Measurements from ENCODE around the gene AK4. TPM values are rescaled to one million over a fixed set of nuclear protein-coding genes. Genes with fewer than 3 reads are reported as not detected.
A peak's percentile ranks its signal among the peaks of the same experiment; 100 is the strongest.

Gene AK4
- polyA plus RNA-seq, 1 donor (not counting 4 experiments of a cell fraction or from before 2014, with no cell fraction given), result 90.0 TPM

- Histone ChIP-seq H3K9me3 (ENCODE audit: control insufficient read depth, low read depth, low read length) (no peaks in the 10 kb centered on the region), H3K4me1 (ENCODE audit: control insufficient read depth, extremely low read depth, insufficient read depth, low read length) (peaks cover 51% of the 10 kb centered on the region), H3K27me3 (ENCODE audit: control insufficient read depth, extremely low read depth, insufficient read depth, low read length) (no peaks in the 10 kb centered on the region), H3K9me1 (ENCODE audit: control insufficient read depth, extremely low read depth, insufficient read depth, low read length) (no peaks in the 10 kb centered on the region), H2AFZ (ENCODE audit: control insufficient read depth, low read length) (no peak overlapping the region), H3K27ac (ENCODE audit: control insufficient read depth, insufficient read depth, low read length) (no peak overlapping the region), H3K4me2 (ENCODE audit: control insufficient read depth, extremely low read depth, insufficient read depth, low read depth, low read length) (no peak overlapping the region), H3K79me2 (ENCODE audit: control insufficient read depth, insufficient read depth, low read length) (peaks cover 38% of the 10 kb centered on the region), H4K20me1 (ENCODE audit: control insufficient read depth, extremely low read depth, insufficient read depth, low read length) (no peaks in the 10 kb centered on the region), H3K36me3 (ENCODE audit: control insufficient read depth in 2 of 2, extremely low read depth in 1 of 2, insufficient read depth in 2 of 2, low read length in 2 of 2) (no peaks in the 10 kb centered on the region), H3K9ac (ENCODE audit: control insufficient read depth, extremely low read depth, insufficient read depth, low read length) (no peak overlapping the region), H3K4me3 (ENCODE audit: control insufficient read depth in 2 of 3, extremely low read depth in 1 of 3, insufficient read depth in 2 of 3, low read depth in 1 of 3, low read length in 3 of 3) (no peak overlapping the region)
- DNase-seq (ENCODE audit: low read depth, low spot score) (no peak), FAIRE-seq (peak; percentile 71)
- dilution Hi-C loops (cut with MboI; ENCODE audit: extremely low pct_ligation_motif_present, low sequenced_read_pairs), result no loop called here
- TF ChIP-seq EZH2 (IDR thresholded peaks at IDR 0.05; ENCODE audit: low read length), result no peak
- TF ChIP-seq, protein P1, sequence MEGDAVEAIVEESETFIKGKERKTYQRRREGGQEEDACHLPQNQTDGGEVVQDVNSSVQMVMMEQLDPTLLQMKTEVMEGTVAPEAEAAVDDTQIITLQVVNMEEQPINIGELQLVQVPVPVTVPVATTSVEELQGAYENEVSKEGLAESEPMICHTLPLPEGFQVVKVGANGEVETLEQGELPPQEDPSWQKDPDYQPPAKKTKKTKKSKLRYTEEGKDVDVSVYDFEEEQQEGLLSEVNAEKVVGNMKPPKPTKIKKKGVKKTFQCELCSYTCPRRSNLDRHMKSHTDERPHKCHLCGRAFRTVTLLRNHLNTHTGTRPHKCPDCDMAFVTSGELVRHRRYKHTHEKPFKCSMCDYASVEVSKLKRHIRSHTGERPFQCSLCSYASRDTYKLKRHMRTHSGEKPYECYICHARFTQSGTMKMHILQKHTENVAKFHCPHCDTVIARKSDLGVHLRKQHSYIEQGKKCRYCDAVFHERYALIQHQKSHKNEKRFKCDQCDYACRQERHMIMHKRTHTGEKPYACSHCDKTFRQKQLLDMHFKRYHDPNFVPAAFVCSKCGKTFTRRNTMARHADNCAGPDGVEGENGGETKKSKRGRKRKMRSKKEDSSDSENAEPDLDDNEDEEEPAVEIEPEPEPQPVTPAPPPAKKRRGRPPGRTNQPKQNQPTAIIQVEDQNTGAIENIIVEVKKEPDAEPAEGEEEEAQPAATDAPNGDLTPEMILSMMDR (optimal IDR thresholded peaks at IDR 0.05 in 1 of 3, IDR thresholded peaks at IDR 0.05 in 1 of 3, conservative IDR thresholded peaks at IDR 0.05 in 1 of 3; ENCODE audit: extremely low read depth in 1 of 3, insufficient read depth in 2 of 3, low read length in 3 of 3), result no peak
Observed at GRCh38 chr1:65179148-65179547, 31.1 kb downstream of the AK4 start.

- Histone ChIP-seq H3K9ac (ENCODE audit: control insufficient read depth, extremely low read depth, insufficient read depth, low read length) (no peak overlapping the region), H3K4me3 (ENCODE audit: control insufficient read depth in 2 of 3, extremely low read depth in 1 of 3, insufficient read depth in 2 of 3, low read depth in 1 of 3, low read length in 3 of 3) (no peak overlapping the region), H3K79me2 (ENCODE audit: control insufficient read depth, insufficient read depth, low read length) (peaks cover 44% of the 10 kb centered on the region), H3K36me3 (ENCODE audit: control insufficient read depth in 2 of 2, extremely low read depth in 1 of 2, insufficient read depth in 2 of 2, low read length in 2 of 2) (no peaks in the 10 kb centered on the region), H3K9me1 (ENCODE audit: control insufficient read depth, extremely low read depth, insufficient read depth, low read length) (no peaks in the 10 kb centered on the region), H3K4me2 (ENCODE audit: control insufficient read depth, extremely low read depth, insufficient read depth, low read depth, low read length) (no peak overlapping the region), H3K9me3 (ENCODE audit: control insufficient read depth, low read depth, low read length) (no peaks in the 10 kb centered on the region), H4K20me1 (ENCODE audit: control insufficient read depth, extremely low read depth, insufficient read depth, low read length) (no peaks in the 10 kb centered on the region), H2AFZ (ENCODE audit: control insufficient read depth, low read length) (no peak overlapping the region), H3K4me1 (ENCODE audit: control insufficient read depth, extremely low read depth, insufficient read depth, low read length) (peaks cover 46% of the 10 kb centered on the region), H3K27ac (ENCODE audit: control insufficient read depth, insufficient read depth, low read length) (no peak overlapping the region), H3K27me3 (ENCODE audit: control insufficient read depth, extremely low read depth, insufficient read depth, low read length) (no peaks in the 10 kb centered on the region)
- dilution Hi-C loops (cut with MboI; ENCODE audit: extremely low pct_ligation_motif_present, low sequenced_read_pairs), result no loop called here
- DNase-seq (ENCODE audit: low read depth, low spot score) (no peak), FAIRE-seq (no peak)
- TF ChIP-seq EZH2 (IDR thresholded peaks at IDR 0.05; ENCODE audit: low read length), result no peak
- TF ChIP-seq, protein P1 (optimal IDR thresholded peaks at IDR 0.05 in 1 of 3, IDR thresholded peaks at IDR 0.05 in 1 of 3, conservative IDR thresholded peaks at IDR 0.05 in 1 of 3; ENCODE audit: extremely low read depth in 1 of 3, insufficient read depth in 2 of 3, low read length in 3 of 3), result no peak
Observed at GRCh38 chr1:65180977-65181376, 33.0 kb downstream of the AK4 start.

Measured in keratinocyte (primary cell).